AG09319 (cell line): ENCODE measurements around the gene ADCYAP1.
A peak's percentile ranks its signal among the peaks of the same experiment; 100 is the strongest.
"Not testable (repeated sequence)": the region's sequence is repeated elsewhere in the genome, so short reads cannot be mapped to it uniquely, and the experiment has no call there.

Experiments used
- DNase-seq: peaks from one replicate; pipeline ENCODE4 v3.0.0-alpha.2; 2010; ENCODE audit warnings: low read depth; ENCODE audit errors: extremely low read depth
- CTCF ChIP-seq: IDR thresholded peaks from 2 replicates; pipeline ENCODE4 v1.5.1; 2011; ENCODE audit warnings: low read depth, mild to moderate bottlenecking, inconsistent platforms, low read length, moderate library complexity

Gene ADCYAP1

DNA sequence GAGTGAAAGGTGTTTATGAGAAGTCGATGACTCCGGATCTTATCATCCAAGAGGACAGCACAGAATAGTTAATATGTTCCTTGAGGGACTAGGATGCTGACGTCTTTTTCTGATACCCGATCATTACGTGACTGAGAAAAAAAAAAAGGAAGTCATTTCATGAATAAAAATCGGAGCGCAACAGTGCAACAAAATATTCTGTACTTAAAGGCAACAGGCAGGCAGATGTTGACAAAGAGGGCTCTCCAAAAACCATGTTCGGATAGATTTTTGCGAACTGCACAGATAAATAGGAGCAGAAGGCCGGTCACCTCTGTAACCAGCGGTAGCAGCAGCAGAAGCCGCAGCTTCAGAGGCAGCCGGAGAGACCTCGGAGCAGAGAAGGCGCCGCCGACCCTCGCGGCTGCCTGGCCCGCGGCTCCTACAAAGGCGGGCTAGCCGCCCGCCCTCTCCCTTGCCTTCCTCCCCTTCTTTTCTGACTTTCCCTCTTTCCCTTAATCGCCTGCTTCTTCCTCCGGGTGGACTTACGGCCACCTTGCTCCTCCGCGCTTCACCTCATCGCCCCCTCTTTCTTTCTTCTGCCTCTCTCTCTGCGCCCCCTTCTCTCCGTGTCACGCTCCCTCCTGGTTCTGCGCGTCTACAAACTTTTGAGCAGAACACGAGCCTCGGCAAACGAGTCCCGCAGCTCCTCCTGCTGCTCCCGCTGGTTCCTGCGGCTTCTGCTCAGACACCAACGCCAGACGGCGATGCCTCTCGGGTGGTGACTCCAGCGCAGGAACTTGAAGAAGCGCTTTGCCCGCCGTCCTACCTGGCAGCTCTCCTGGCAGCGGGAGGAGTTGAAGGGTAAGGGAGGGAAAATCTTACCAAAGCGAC is at the start of gene ADCYAP1:
Gene ADCYAP1, plus strand, starts transcription at position 654 of the 873 bp plus-strand sequence. CDS start 516 bp downstream, outside the sequence.
- no peak for DNase-seq
- TF ChIP-seq CTCF = no peak

- no peak for DNase-seq
- TF ChIP-seq CTCF = no peak
Observed at GRCh38 chr18:857986-858385, 46.7 kb upstream of the ADCYAP1 start.

DNA sequence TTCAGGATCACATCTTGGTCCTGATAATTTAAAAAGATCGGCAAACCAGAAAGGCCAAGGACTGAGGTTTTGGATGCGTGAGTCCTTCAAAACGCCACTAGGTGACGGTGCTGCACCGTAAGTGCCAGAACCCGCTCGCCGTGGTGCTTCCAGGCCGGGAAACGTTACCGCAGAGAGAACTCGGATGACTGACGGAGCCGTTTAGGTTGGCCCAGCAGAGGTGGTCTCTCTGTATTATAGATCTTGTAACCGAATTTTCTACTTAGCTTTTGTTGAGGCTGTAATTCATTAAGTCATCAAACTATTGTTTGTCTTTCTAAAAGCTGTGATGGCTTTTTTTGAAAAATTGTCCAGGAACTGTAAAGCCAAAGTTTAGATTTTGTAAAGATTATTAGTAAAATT is 39.8 kb upstream of the ADCYAP1 start:
- peak; percentile 100 for TF ChIP-seq CTCF
- peak; percentile 49 for DNase-seq

- no peak for TF ChIP-seq CTCF
Observed at GRCh38 chr18:867257-867656, 37.4 kb upstream of the ADCYAP1 start.

GRCh38 chr18:873426-873825 is 31.2 kb upstream of the ADCYAP1 start:
- not testable (repeated sequence) for DNase-seq

More at GRCh38 chr18:867257-867656, 37.4 kb upstream of the ADCYAP1 start:
- no peak for DNase-seq

DNA sequence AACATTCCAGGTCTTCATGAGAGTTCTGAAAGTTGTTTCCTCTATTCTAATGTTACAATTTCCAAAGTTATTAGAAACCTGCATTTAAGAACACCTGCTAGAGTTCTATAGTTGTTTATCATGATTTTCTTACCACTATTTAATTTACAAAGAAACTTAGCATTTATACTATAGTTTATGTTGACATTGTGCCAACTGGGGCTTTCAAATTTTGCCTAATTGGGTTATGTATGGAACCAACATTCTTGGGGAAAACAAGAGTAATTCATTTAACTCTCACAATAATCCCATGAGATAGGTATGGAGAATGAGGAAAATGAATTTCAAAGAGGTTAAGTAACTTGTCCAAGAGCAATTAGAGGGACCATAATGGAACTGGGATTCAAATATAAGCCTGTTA is 28.8 kb upstream of the ADCYAP1 start:
- no peak for TF ChIP-seq CTCF

GRCh38 chr18:877238-877637 is 27.4 kb upstream of the ADCYAP1 start:
- no peak for DNase-seq
- no peak for TF ChIP-seq CTCF

More for the DNA sequence above, 28.8 kb upstream of the ADCYAP1 start:
- no peak for DNase-seq
